CD4-positive, alpha-beta T cell (primary cell): Measurements from ENCODE around the gene OTOA. TPM values are rescaled to one million over a fixed set of nuclear protein-coding genes. Genes with fewer than 3 reads are reported as not detected.

Source experiments
- ATAC-seq: fragments of 200-7000 bp; cut with Tn5 transposase; one replicate; pipeline ENCODE4 v1.10.0; 2022; ENCODE audit warnings: mild to moderate bottlenecking; ENCODE audit not compliant: poor library complexity
- CTCF ChIA-PET: fragments of 350-600 bp; sonication (Branson Sonifier 250); formaldehyde crosslinking; loops from one replicate; lab custom pipeline; 2021; ENCODE audit warnings: antibody characterized with exemption, inconsistent platforms; lab: Charles Lee
- POLR2A ChIA-PET: fragments of 350-600 bp; sonication (Branson Sonifier 250); formaldehyde crosslinking; loops from one replicate; lab custom pipeline; 2021; ENCODE audit warnings: antibody characterized with exemption, inconsistent platforms; lab: Charles Lee
- DNase-seq, 14 experiments: peaks; one replicate each; pipeline ENCODE4 v3.0.0-alpha.2; 2013 to 2020; ENCODE audit warnings: mixed read lengths in 2 of 14
- H3K27ac ChIP-seq, 2 donors: one replicate each; pipeline versions ENCODE4 v1.5.1 to v1.7.0; 2013; ENCODE audit warnings: low read length in 2 of 2, low read depth in 1 of 2, mild to moderate bottlenecking in 1 of 2
- H3K27me3 ChIP-seq, 2 experiments: 1 replicate in 1 of 2; 2 replicates in 1 of 2; pipeline versions ENCODE4 v1.6.1 to v1.7.0; 2013; ENCODE audit warnings: low read length in 2 of 2, control low read depth in 1 of 2, mild to moderate bottlenecking in 1 of 2, moderate library complexity in 1 of 2; ENCODE audit not compliant: insufficient read depth in 2 of 2, control insufficient read depth in 1 of 2
- H3K36me3 ChIP-seq: one replicate; pipeline ENCODE4 v1.6.1; 2013; ENCODE audit warnings: low read length, control low read depth; ENCODE audit not compliant: insufficient read depth
- H3K4me1 ChIP-seq: one replicate; pipeline ENCODE4 v1.6.1; 2013; ENCODE audit warnings: low read length, control low read depth; ENCODE audit not compliant: insufficient read depth
- H3K4me3 ChIP-seq: one replicate; pipeline ENCODE4 v1.5.1; 2013; ENCODE audit warnings: mild to moderate bottlenecking, low read length, moderate library complexity
- H3K9me3 ChIP-seq, 2 experiments: 1 replicate in 1 of 2; 2 replicates in 1 of 2; pipeline versions ENCODE4 v1.6.1 to v1.7.0; 2013; ENCODE audit warnings: low read length in 2 of 2, mild to moderate bottlenecking in 2 of 2, control low read depth in 1 of 2, moderate library complexity in 1 of 2; ENCODE audit not compliant: control insufficient read depth in 1 of 2, insufficient read depth in 1 of 2
- H3K27ac Mint-ChIP-seq: one replicate; pipeline ENCODE4 v1.8.0; 2020; ENCODE audit warnings: mixed read lengths
- H3K27me3 Mint-ChIP-seq: one replicate; pipeline ENCODE4 v1.8.0; 2021; ENCODE audit warnings: mixed read lengths
- H3K36me3 Mint-ChIP-seq: one replicate; pipeline ENCODE4 v1.8.0; 2021; ENCODE audit warnings: low read depth, mixed read lengths
- H3K4me1 Mint-ChIP-seq: one replicate; pipeline ENCODE4 v1.8.0; 2021; ENCODE audit warnings: low read depth, mixed read lengths
- H3K4me3 Mint-ChIP-seq: one replicate; pipeline ENCODE4 v1.8.0; 2020; ENCODE audit warnings: mild to moderate bottlenecking, mixed read lengths
- H3K9me3 Mint-ChIP-seq: one replicate; pipeline ENCODE4 v1.8.0; 2020; ENCODE audit warnings: mixed read lengths
- CTCF ChIP-seq: fragments of 200-600 bp; IDR thresholded peaks from one replicate; pipeline ENCODE4 v1.8.0; 2022; ENCODE audit warnings: antibody characterized with exemption, mild to moderate bottlenecking
- intact Hi-C, 2 experiments: fragments of 100-400 bp; cut with DNase I in 1 of 2; cut with micrococcal nuclease in 1 of 2; formaldehyde crosslinking; loops; one replicate each; pipeline versions ENCODE4 v1.15.1 to v1.9.0; 2023 to 2025; cut with DNase I, micrococcal nuclease
- total RNA-seq, 174 experiments: library from RNA in 2 of 174; stranded (reverse) in 2 of 174; gene quantifications; one replicate each; pipeline ENCODE4 v1.2.3 and lab custom pipeline; 2021 to 2026

OTOA gene
- total RNA-seq, 2 experiments from 2014 or later, result 0.19 TPM; not detected in 1

DNA sequence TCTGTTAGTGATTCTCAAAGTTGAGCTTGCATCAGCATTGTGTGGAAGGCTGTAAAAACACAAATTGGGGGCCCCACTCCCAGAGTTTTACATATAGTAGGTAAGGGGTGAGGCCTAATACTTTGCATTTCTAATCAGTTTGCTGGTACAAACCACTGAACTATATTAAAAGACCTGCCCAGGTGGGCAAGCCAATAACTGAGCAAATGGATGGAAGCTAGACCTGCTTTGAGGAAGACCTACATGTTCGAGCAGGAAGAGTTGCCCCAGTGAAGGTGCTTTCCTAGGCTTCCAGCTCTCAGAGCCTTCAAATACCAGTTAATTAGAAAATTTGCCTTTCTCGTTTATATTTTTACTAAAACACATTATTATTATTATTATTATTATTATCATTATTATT, 56.8 kb downstream of the OTOA start:
- H3K27ac Mint-ChIP-seq, result no peak overlapping the region
- H3K4me3 Mint-ChIP-seq, result no peak overlapping the region
- Histone ChIP-seq H3K36me3 (no peaks in the 10 kb centered on the region), H3K9me3 (no peaks in the 10 kb centered on the region), H3K4me3 (no peak overlapping the region), H3K4me1 (no peaks in the 10 kb centered on the region), H3K27ac (no peak overlapping the region), H3K27me3 (no peaks in the 10 kb centered on the region)
- DNase-seq (no peak), ATAC-seq (no peak)
- no peak for TF ChIP-seq CTCF
- no peaks in the 10 kb centered on the region for H3K36me3 Mint-ChIP-seq
- peaks cover 7% of the 10 kb centered on the region for H3K27me3 Mint-ChIP-seq
- H3K4me1 Mint-ChIP-seq, result no peaks in the 10 kb centered on the region
- no peaks in the 10 kb centered on the region for H3K9me3 Mint-ChIP-seq
- intact Hi-C loops, result no loop called here
- ChIA-PET CTCF (interaction anchor here (0.6 kb wide), 1 partner anchor 62 kb away, joined by 3 read pairs; no protein-coding TSS in a partner anchor), POLR2A (no interaction called here)

DNA sequence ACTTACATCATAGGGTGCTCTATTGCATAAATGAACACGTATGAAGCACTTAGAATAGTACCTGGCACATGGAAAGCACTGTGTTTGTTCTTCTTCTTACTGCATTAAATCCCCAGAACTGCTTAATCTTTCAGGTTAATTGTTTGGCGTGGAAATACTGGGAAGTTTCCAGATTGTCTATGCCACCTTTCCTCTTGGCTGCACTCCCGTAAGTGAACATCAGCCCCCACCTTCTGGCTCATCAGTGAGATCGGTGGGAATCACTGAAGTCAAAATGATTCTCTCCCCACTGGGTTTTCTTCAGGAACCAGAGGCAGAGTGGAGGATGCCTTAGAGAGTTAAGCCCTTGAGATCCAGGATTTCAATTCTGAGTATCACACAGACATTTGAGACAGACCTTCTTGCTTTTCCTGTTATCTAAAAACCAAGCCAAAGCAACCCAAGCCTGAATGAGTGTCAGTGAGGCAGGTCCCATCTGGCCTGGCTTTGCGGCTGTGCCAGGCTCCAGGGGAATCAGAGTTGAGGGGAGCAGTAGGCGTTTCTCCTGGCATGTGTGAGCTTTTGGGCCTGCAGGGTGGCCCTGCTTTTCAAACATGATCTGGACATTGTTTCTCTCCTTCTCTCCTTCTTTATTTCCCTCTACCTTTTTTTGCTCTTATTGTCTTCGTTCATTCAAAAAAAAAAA, 59.1 kb downstream of the OTOA start:
- POLR2A ChIA-PET, result no interaction called here
- CTCF ChIA-PET, result no interaction called here

GRCh38 chr16:21723532-21723931, 59.8 kb downstream of the OTOA start:
- ChIA-PET POLR2A (no interaction called here), CTCF (interaction anchor here (0.6 kb wide), 1 partner anchor 401 kb away, joined by 5 read pairs; no protein-coding TSS in a partner anchor)

More for the DNA sequence above, 59.1 kb downstream of the OTOA start:
- ATAC-seq (no peak), DNase-seq (no peak)
- Histone ChIP-seq H3K27ac (no peak overlapping the region), H3K27me3 (no peaks in the 10 kb centered on the region), H3K36me3 (no peaks in the 10 kb centered on the region), H3K4me3 (no peak overlapping the region), H3K9me3 (no peaks in the 10 kb centered on the region), H3K4me1 (no peaks in the 10 kb centered on the region)
- no peak overlapping the region for H3K4me3 Mint-ChIP-seq
- intact Hi-C loops, result no loop called here
- TF ChIP-seq CTCF, result no peak
- peaks cover 8% of the 10 kb centered on the region for H3K4me1 Mint-ChIP-seq
- H3K27ac Mint-ChIP-seq, result no peak overlapping the region
- H3K36me3 Mint-ChIP-seq, result no peaks in the 10 kb centered on the region
- H3K27me3 Mint-ChIP-seq, result peaks cover 21% of the 10 kb centered on the region
- H3K9me3 Mint-ChIP-seq, result no peaks in the 10 kb centered on the region

More at GRCh38 chr16:21723532-21723931, 59.8 kb downstream of the OTOA start:
- intact Hi-C loops, result no loop called here
- Histone ChIP-seq H3K36me3 (no peaks in the 10 kb centered on the region), H3K4me1 (no peaks in the 10 kb centered on the region), H3K27me3 (no peaks in the 10 kb centered on the region), H3K9me3 (no peaks in the 10 kb centered on the region), H3K4me3 (no peak overlapping the region), H3K27ac (no peak overlapping the region)
- H3K4me3 Mint-ChIP-seq, result no peak overlapping the region
- ATAC-seq (no peak), DNase-seq (no peak)
- no peak overlapping the region for H3K27ac Mint-ChIP-seq
- H3K4me1 Mint-ChIP-seq, result peaks cover 12% of the 10 kb centered on the region
- no peak for TF ChIP-seq CTCF
- H3K36me3 Mint-ChIP-seq, result no peaks in the 10 kb centered on the region
- no peaks in the 10 kb centered on the region for H3K9me3 Mint-ChIP-seq
- H3K27me3 Mint-ChIP-seq, result peaks cover 25% of the 10 kb centered on the region
